ENCODE results near the gene LRBA. TPM values are rescaled to one million over a fixed set of nuclear protein-coding genes. Genes with fewer than 3 reads are reported as not detected.

LRBA gene
- total RNA-seq, 1 donor from 2014 or later, result 46.2 TPM

DNA sequence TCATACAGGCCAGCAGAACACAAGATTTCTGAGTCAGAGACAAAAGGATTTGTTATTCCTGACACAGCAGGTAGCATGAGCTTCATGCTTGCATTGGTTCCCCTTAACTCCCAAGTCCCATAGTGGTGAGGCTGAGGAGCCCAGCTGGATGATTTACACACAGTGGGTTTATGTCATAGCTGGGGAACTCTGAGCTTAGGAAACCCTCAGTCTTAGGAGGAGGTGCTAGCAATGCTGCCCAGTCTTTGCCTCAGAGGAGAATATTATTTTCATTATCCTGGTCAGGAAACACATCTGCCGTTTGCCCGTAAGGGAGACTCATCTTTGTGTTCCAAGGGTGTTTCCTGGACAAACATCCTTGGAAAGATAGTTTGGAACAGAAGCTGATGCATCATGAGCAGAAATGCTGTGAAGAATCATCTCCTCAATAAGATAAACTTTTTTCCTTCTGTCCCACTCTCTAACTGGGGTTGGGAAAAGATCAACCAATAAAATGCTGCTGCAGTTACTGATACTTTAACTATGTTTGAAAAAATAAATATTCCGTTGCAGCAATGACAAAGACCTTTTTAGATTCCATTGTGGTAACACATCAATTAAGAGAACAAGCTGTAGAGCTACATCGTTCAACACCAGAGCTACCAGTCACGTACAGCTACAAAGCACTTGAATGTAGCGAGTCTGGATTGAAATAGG, 790.0 kb downstream of the LRBA start:
- intact Hi-C loops (cut with DNase I), result no loop called here
- Histone ChIP-seq H3K4me1 (no peaks in the 10 kb centered on the region), H3K27me3 (ENCODE audit: low read depth) (no peaks in the 10 kb centered on the region), H3K4me3 (no peak overlapping the region), H3K9me3 (no peaks in the 10 kb centered on the region), H3K27ac (no peak overlapping the region), H3K36me3 (no peaks in the 10 kb centered on the region)
- TF ChIP-seq CTCF (IDR thresholded peaks at IDR 0.05), result no peak
- DNase-seq (no peak), ATAC-seq (no peak)

- intact Hi-C loops (cut with DNase I), result loop anchor here (10.0 kb wide), 1 partner anchor 215 kb away; no protein-coding TSS in a partner anchor
- TF ChIP-seq CTCF (IDR thresholded peaks at IDR 0.05), result no peak
- Histone ChIP-seq H3K27ac (no peak overlapping the region), H3K9me3 (no peaks in the 10 kb centered on the region), H3K4me3 (no peak overlapping the region), H3K36me3 (no peaks in the 10 kb centered on the region), H3K4me1 (peaks cover 6% of the 10 kb centered on the region), H3K27me3 (ENCODE audit: low read depth) (no peaks in the 10 kb centered on the region)
- no peak for DNase-seq
- no peak for ATAC-seq
Observed at GRCh38 chr4:150219841-150220240, 795.2 kb downstream of the LRBA start.

- ATAC-seq (no peak), DNase-seq (no peak)
- H3K27me3 ChIP-seq (ENCODE audit: low read depth), result no peaks in the 10 kb centered on the region
- intact Hi-C loops (cut with DNase I), result loop anchor here (10.0 kb wide), 1 partner anchor 214 kb away; no protein-coding TSS in a partner anchor
- no peaks in the 10 kb centered on the region for H3K36me3 ChIP-seq
- no peaks in the 10 kb centered on the region for H3K9me3 ChIP-seq
- H3K4me3 ChIP-seq, result no peak overlapping the region
- TF ChIP-seq CTCF (IDR thresholded peaks at IDR 0.05), result no peak
- no peak overlapping the region for H3K27ac ChIP-seq
- H3K4me1 ChIP-seq, result peaks cover 6% of the 10 kb centered on the region
Observed at GRCh38 chr4:150218447-150218846, 796.6 kb downstream of the LRBA start.

- Histone ChIP-seq H3K27ac (no peak overlapping the region), H3K4me1 (peaks cover 6% of the 10 kb centered on the region), H3K9me3 (no peaks in the 10 kb centered on the region), H3K36me3 (no peaks in the 10 kb centered on the region), H3K4me3 (no peak overlapping the region), H3K27me3 (ENCODE audit: low read depth) (no peaks in the 10 kb centered on the region)
- DNase-seq (no peak), ATAC-seq (no peak)
- intact Hi-C loops (cut with DNase I), result loop anchor here (10.0 kb wide), 1 partner anchor 213 kb away; no protein-coding TSS in a partner anchor
- TF ChIP-seq CTCF (IDR thresholded peaks at IDR 0.05), result no peak
Observed at GRCh38 chr4:150217808-150218207, 797.3 kb downstream of the LRBA start.

DNA sequence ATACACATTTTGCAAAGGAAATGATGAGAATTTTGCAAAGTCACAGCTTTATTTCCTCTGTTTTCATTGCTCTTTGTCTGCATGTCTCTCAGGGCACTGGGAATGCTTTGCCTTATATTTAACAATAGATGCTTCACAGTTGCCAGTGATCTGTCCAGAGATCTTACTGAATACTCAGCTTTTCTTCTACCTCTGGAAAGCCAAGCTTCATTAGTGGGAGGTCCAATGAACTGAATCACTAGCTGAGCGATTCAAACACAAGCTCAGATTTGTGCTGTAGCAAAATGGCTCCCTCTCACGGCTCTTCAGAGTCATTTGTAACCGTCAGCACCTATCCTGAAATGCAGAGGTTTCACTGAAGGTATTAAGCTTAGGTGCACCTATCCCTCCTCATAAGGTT, 797.9 kb downstream of the LRBA start:
- ATAC-seq (no peak), DNase-seq (no peak)
- no peaks in the 10 kb centered on the region for H3K36me3 ChIP-seq
- TF ChIP-seq CTCF (IDR thresholded peaks at IDR 0.05), result no peak
- H3K27ac ChIP-seq, result no peak overlapping the region
- peaks cover 6% of the 10 kb centered on the region for H3K4me1 ChIP-seq
- no peak overlapping the region for H3K4me3 ChIP-seq
- no peaks in the 10 kb centered on the region for H3K27me3 ChIP-seq (ENCODE audit: low read depth)
- intact Hi-C loops (cut with DNase I), result loop anchor here (10.0 kb wide), 1 partner anchor 212 kb away; no protein-coding TSS in a partner anchor
- no peaks in the 10 kb centered on the region for H3K9me3 ChIP-seq

Measured in lower lobe of right lung (tissue), 2 donors.